HEK293T (cell line): ENCODE measurements around the gene PYY.
"Not testable (repeated sequence)": the region's sequence is repeated elsewhere in the genome, so short reads cannot be mapped to it uniquely, and the experiment has no call there.

Experiments
- CTCF ChIA-PET: fragments of 350-600 bp; formaldehyde crosslinking; extraction: SDS; loops from one replicate; lab custom pipeline; 2021; ENCODE audit warnings: antibody characterized with exemption, inconsistent platforms; lab: Yijun Ruan, JAX
- POLR2A ChIA-PET: fragments of 350-600 bp; formaldehyde crosslinking; extraction: SDS; loops from one replicate; lab custom pipeline; 2020; ENCODE audit warnings: antibody characterized with exemption, inconsistent platforms; lab: Yijun Ruan, JAX
- DNase-seq: peaks from one replicate; pipeline ENCODE4 v3.0.0; 2012; ENCODE audit warnings: mixed read lengths; ENCODE audit errors: extremely low spot score
- ARNT ChIP-seq: fragments of 450-650 bp; IDR thresholded peaks from 2 replicates; pipeline ENCODE4 v1.6.1; 2017; ENCODE audit warnings: mild to moderate bottlenecking
- BHLHE40 ChIP-seq: fragments of 450-650 bp; IDR thresholded peaks from 2 replicates; pipeline ENCODE4 v1.6.1; 2016; ENCODE audit warnings: mild to moderate bottlenecking, moderate library complexity, borderline replicate concordance
- CTBP1 ChIP-seq: fragments of 450-650 bp; IDR thresholded peaks from 2 replicates; pipeline ENCODE4 v1.6.1; 2016; ENCODE audit warnings: borderline replicate concordance
- ELF4 ChIP-seq: fragments of 450-650 bp; IDR thresholded peaks from 2 replicates; pipeline ENCODE4 v1.6.1; 2017; ENCODE audit warnings: antibody characterized with exemption
- FOXA1 ChIP-seq: fragments of 450-650 bp; IDR thresholded peaks from 2 replicates; pipeline ENCODE4 v1.6.1; 2016; ENCODE audit warnings: mild to moderate bottlenecking
- FOXK2 ChIP-seq: fragments of 450-650 bp; IDR thresholded peaks from 2 replicates; pipeline ENCODE4 v1.6.1; 2016; ENCODE audit warnings: mild to moderate bottlenecking
- FOXM1 ChIP-seq: fragments of 450-650 bp; IDR thresholded peaks from 2 replicates; pipeline ENCODE4 v1.6.1; 2017; ENCODE audit warnings: mild to moderate bottlenecking, borderline replicate concordance
- HDGF ChIP-seq: fragments of 450-650 bp; IDR thresholded peaks from 2 replicates; pipeline ENCODE4 v1.6.1; 2017; ENCODE audit warnings: antibody characterized with exemption, borderline replicate concordance
- L3MBTL2 ChIP-seq: fragments of 450-650 bp; conservative IDR thresholded peaks from 2 replicates; pipeline ENCODE4 v1.6.1; 2016; ENCODE audit warnings: mild to moderate bottlenecking
- LEF1 ChIP-seq: fragments of 450-650 bp; IDR thresholded peaks from 2 replicates; pipeline ENCODE4 v1.6.1; 2017; ENCODE audit warnings: mild to moderate bottlenecking, borderline replicate concordance
- NFRKB ChIP-seq: fragments of 450-650 bp; IDR thresholded peaks from 2 replicates; pipeline ENCODE4 v1.6.1; 2016; ENCODE audit warnings: mild to moderate bottlenecking, moderate library complexity
- SUZ12 ChIP-seq: fragments of 450-650 bp; IDR thresholded peaks from 2 replicates; pipeline ENCODE4 v1.6.1; 2016; ENCODE audit warnings: mild to moderate bottlenecking
- TARDBP ChIP-seq: fragments of 450-650 bp; IDR thresholded peaks from 2 replicates; pipeline ENCODE4 v1.6.1; 2016
- ZNF384 ChIP-seq: fragments of 450-650 bp; IDR thresholded peaks from 2 replicates; pipeline ENCODE4 v1.6.1; 2016
- TF ChIP-seq, protein P1 (sequence below): fragments of 450-650 bp; IDR thresholded peaks from 2 replicates; pipeline ENCODE4 v1.6.1; 2016

Gene PYY

DNA sequence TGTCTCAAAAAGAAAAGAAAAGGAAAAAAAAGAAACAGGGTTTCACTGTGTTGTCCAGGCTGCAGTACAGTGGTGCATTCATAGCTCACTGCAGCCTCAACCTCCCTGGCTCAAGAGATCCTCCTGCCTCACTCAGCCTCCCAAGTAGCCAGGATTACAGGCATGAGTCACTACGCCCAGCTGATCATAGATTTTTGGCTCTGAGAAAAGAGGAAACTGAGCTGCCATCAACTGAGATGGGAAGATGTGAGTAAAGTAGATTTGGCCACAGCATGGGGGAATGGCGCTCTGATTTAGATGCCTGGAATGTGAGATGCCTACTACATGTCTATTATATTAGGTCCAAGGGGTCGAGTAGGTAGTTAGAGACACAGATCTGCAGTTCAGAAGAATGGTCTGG, 44.8 kb upstream of the PYY start:
- ChIA-PET POLR2A (no interaction called here), CTCF (interaction anchor here (0.8 to 2.1 kb wide), 4 partner anchors 8 to 59 kb away, joined by 3 to 6 read pairs (median 4); no protein-coding TSS in a partner anchor)
- TF ChIP-seq, protein P1, sequence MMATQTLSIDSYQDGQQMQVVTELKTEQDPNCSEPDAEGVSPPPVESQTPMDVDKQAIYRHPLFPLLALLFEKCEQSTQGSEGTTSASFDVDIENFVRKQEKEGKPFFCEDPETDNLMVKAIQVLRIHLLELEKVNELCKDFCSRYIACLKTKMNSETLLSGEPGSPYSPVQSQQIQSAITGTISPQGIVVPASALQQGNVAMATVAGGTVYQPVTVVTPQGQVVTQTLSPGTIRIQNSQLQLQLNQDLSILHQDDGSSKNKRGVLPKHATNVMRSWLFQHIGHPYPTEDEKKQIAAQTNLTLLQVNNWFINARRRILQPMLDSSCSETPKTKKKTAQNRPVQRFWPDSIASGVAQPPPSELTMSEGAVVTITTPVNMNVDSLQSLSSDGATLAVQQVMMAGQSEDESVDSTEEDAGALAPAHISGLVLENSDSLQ, result no peak
- TF ChIP-seq ARNT (no peak), ELF4 (no peak), SUZ12 (no peak), FOXK2 (no peak), ZNF384 (no peak)
- no peak for DNase-seq

DNA sequence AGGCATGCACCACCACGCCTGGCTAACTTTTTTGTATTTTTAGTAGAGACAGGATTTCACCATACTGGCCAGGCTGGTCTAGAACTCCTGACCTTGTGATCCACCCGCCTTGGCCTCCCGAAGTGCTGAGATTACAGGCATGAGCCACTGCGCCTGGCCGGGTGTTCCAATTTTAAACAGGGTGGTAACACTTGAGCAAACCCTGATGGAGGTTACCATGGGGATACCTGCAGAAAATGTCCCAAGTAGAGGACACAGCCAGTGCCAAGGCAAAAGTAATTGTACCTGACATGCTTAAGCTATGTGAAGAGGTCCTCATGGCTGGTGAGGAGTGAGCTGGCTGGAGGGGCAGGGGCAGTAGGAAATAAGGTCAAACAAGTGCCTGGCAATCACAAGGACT, 43.4 kb upstream of the PYY start:
- DNase-seq, result not testable (repeated sequence)
- ChIA-PET CTCF (interaction anchor here (0.6 to 2.1 kb wide), 10 partner anchors 10 to 501 kb away, joined by 3 to 7 read pairs (median 4); no protein-coding TSS in a partner anchor), POLR2A (interaction anchor here (1.6 kb wide), 1 partner anchor 60 kb away, joined by 3 read pairs; no protein-coding TSS in a partner anchor)

DNA sequence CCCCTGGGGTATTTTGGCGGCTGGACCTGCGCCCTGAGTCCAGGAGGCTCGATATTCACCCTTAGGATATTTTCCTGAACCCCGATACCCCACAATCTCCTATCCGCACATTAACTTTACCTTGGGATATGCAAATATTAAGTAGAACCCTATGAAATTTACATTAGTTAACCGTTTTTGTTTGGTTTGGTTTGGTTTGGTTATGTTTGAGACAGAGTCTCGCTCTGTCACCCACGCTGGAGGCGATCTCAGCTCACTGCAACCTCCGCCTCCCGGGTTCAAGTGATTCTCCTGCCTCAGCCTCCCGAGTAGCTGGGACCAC, 41.4 kb upstream of the PYY start:
- POLR2A ChIA-PET, result interaction anchor here (1.3 kb wide), 1 partner anchor 51 kb away, joined by 5 read pairs; no protein-coding TSS in a partner anchor
- no peak for DNase-seq
- CTCF ChIA-PET, result interaction anchor here (1.3 to 3.4 kb wide), 3 partner anchors 52 to 115 kb away, joined by 3 to 58 read pairs (median 6); partner anchors contain the start of gene PPY
- TF ChIP-seq LEF1 (no peak), FOXK2 (no peak)

DNA sequence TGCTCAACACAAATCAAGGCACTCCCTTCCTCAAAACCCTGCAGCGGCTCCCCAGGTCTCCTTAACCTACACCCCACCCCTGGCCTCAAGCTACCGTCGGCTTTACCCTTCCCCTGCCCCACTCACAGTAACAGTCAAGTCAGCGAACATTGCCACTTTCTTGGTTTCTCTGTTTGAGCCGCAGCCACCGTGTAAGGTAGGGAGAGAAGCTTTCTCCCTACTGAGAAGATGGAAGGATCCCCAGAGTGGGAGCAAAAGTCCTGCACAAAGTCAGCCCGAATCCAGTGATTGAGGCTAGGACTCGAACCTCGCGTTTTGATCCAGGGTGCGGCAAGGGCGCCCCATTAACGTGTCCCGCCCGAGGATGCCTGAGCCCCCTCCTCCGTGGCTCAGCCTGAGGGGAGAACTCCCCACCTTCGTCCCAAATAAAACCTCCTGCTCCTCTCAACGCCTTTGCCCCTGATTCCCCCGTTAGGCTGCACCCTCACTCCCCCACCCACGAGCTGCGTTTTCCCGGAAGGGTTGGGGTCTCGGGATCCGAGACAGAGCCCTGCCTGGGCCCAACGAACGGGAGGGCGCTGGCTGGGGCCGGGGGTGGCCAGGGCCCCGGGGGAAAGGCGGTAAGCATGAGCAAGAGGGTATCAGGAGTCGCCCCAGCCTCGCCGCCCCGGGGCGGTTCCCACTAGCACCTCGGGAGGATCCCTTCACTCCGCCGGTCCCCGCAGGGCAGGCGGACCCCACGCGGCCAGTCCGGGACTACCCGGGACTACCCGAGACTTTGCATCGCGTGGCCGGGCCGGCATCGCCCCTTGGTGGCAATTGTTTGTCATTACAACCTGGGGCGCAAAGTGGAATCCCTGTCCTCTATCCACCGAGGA, 40.8 kb upstream of the PYY start:
- DNase-seq, result peak; percentile 88
- POLR2A ChIA-PET, result interaction anchor here (0.6 to 2.5 kb wide), 5 partner anchors 11 to 56 kb away, joined by 3 to 16 read pairs (median 4); no protein-coding TSS in a partner anchor
- TF ChIP-seq L3MBTL2, result peak; percentile 75
- TF ChIP-seq FOXA1, result no peak
- TF ChIP-seq TARDBP, result peak; percentile 93
- TF ChIP-seq FOXM1, result 0 out of 2 replicates have a peak, but pooled peaks have one; percentile 38
- CTCF ChIA-PET, result interaction anchor here (0.6 to 3.4 kb wide), 6 partner anchors 51 to 294 kb away, joined by 3 to 58 read pairs (median 3); partner anchors contain the start of genes MPP2 and PPY

DNA sequence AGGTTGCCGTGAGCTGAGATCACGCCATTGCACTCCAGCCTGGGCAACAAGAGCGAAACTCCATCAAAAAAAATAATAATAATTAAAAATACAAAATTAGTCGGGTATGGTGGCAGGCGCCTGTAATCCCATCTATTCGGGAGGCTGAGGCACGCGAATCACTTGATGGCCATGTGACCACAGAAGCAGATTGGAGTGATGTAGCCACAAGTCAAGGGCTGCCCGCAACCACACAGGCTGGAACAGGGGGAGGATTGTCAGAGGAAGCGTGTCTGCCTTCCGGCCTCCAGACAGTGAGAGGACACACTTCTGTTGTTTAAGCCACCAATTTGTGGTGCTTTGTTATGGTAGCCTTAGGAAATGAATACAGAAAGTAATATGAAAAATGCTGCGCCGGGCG, 38.9 kb upstream of the PYY start:
- CTCF ChIA-PET, result interaction anchor here (3.4 kb wide), 1 partner anchor 49 kb away, joined by 58 read pairs; the partner anchor contains the start of gene PPY
- TF ChIP-seq TARDBP, result no peak
- TF ChIP-seq, protein P1, result no peak
- TF ChIP-seq L3MBTL2, result no peak
- no peak for TF ChIP-seq HDGF
- no peak for TF ChIP-seq CTBP1
- TF ChIP-seq NFRKB, result no peak
- TF ChIP-seq LEF1, result no peak
- no peak for TF ChIP-seq FOXA1
- no peak for TF ChIP-seq FOXM1
- TF ChIP-seq SUZ12, result no peak
- TF ChIP-seq ELF4, result no peak
- no peak for TF ChIP-seq ARNT
- POLR2A ChIA-PET, result interaction anchor here (0.5 to 2.5 kb wide), 2 partner anchors 10 to 30 kb away, joined by 3 to 16 read pairs; no protein-coding TSS in a partner anchor
- no peak for DNase-seq

DNA sequence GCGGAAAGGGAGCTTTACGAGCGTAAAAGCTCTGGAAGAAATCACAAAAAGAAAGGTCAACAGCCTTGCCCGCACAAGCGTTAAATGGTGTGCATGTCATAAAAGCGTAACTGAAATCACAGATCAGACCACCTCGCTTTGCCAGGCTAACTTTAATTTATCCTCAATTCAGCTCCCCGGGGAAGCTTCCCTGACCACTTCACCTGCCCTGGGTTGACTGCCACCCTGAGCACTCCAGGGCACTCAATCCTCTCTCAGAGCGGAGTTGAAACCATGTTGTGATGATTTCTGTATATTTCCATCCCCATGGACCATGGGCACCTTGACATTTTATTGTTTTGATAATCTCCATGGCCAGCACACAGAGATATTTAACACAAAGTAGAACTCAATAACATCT, 34.6 kb upstream of the PYY start:
- TF ChIP-seq, protein P1, result no peak
- TF ChIP-seq LEF1 (no peak), ELF4 (no peak), TARDBP (no peak), SUZ12 (no peak), FOXM1 (no peak), BHLHE40 (no peak)
- no peak for DNase-seq
- POLR2A ChIA-PET, result no interaction called here
- CTCF ChIA-PET, result interaction anchor here (0.6 to 1.8 kb wide), 4 partner anchors 19 to 147 kb away, joined by 4 to 7 read pairs (median 4); no protein-coding TSS in a partner anchor
